Activated T-helper 17 cell treated with anti-CD3 and anti-CD28 coated beads, Interleukin-2, amount 50 U/mL, for 72 hours (primary cell): Measurements from ENCODE around the gene PNMA1. TPM values are rescaled to one million over a fixed set of nuclear protein-coding genes. Genes with fewer than 3 reads are reported as not detected.

Experiments used
- ATAC-seq: fragments of 150-1000 bp; cut with Tn5 transposase; replicated peaks from 2 replicates; pipeline ENCODE4 v1.10.0; 2021; ENCODE audit warnings: mild to moderate bottlenecking, moderate library complexity
- H3K27ac Mint-ChIP-seq: one replicate; pipeline ENCODE4 v1.8.0; 2022; ENCODE audit warnings: mixed read lengths
- H3K27me3 Mint-ChIP-seq: one replicate; pipeline ENCODE4 v1.8.0; 2022; ENCODE audit warnings: mixed read lengths
- H3K36me3 Mint-ChIP-seq: one replicate; pipeline ENCODE4 v1.8.0; 2022; ENCODE audit warnings: low read depth, mild to moderate bottlenecking, mixed read lengths
- H3K4me1 Mint-ChIP-seq: one replicate; pipeline ENCODE4 v1.8.0; 2022; ENCODE audit warnings: mixed read lengths
- H3K4me3 Mint-ChIP-seq: one replicate; pipeline ENCODE4 v1.8.0; 2022; ENCODE audit warnings: mild to moderate bottlenecking, mixed read lengths
- H3K9me3 Mint-ChIP-seq: one replicate; pipeline ENCODE4 v1.8.0; 2022; ENCODE audit warnings: mixed read lengths
- total RNA-seq, 2 donors: library from RNA; stranded (reverse); gene quantifications; one replicate each; pipeline ENCODE4 v1.2.3, GENCODE V29; 2022

Gene PNMA1
- total RNA-seq, 2 donors from 2014 or later, result 37.3 to 41.2 TPM

GRCh38 chr14:73696466-73697400, 17.5 kb downstream of the PNMA1 start:
- Mint-ChIP-seq H3K4me3 (peak overlapping the region; percentile 78), H3K9me3 (no peaks in the 10 kb centered on the region), H3K27me3 (no peaks in the 10 kb centered on the region), H3K4me1 (peaks cover 24% of the 10 kb centered on the region), H3K27ac (peak overlapping the region; percentile 99), H3K36me3 (peaks cover 10% of the 10 kb centered on the region)
- ATAC-seq, result peak; percentile 90

- Mint-ChIP-seq H3K4me1 (peaks cover 24% of the 10 kb centered on the region), H3K27me3 (no peaks in the 10 kb centered on the region), H3K4me3 (peak overlapping the region; percentile 78), H3K27ac (peak overlapping the region; percentile 99), H3K36me3 (peaks cover 10% of the 10 kb centered on the region), H3K9me3 (no peaks in the 10 kb centered on the region)
- ATAC-seq, result peak; percentile 75
These were observed 18.2 kb downstream of the PNMA1 start for GRCh38 chr14:73695997-73696396.

- Mint-ChIP-seq H3K4me1 (peaks cover 19% of the 10 kb centered on the region), H3K4me3 (no peak overlapping the region), H3K27ac (no peak overlapping the region), H3K36me3 (peaks cover 10% of the 10 kb centered on the region), H3K9me3 (no peaks in the 10 kb centered on the region), H3K27me3 (no peaks in the 10 kb centered on the region)
- no peak for ATAC-seq
These were observed 19.1 kb downstream of the PNMA1 start for GRCh38 chr14:73695082-73695481.

- peaks cover 19% of the 10 kb centered on the region for H3K4me1 Mint-ChIP-seq
- H3K9me3 Mint-ChIP-seq, result no peaks in the 10 kb centered on the region
- H3K36me3 Mint-ChIP-seq, result peaks cover 10% of the 10 kb centered on the region
- peak overlapping the region; percentile 58 for H3K27ac Mint-ChIP-seq
- no peak for ATAC-seq
- no peak overlapping the region for H3K4me3 Mint-ChIP-seq
- no peaks in the 10 kb centered on the region for H3K27me3 Mint-ChIP-seq
These were observed 20.1 kb downstream of the PNMA1 start for GRCh38 chr14:73694083-73694482.

GRCh38 chr14:73686901-73687300, 27.3 kb downstream of the PNMA1 start:
- H3K4me1 Mint-ChIP-seq, result no peaks in the 10 kb centered on the region
- no peaks in the 10 kb centered on the region for H3K9me3 Mint-ChIP-seq
- no peaks in the 10 kb centered on the region for H3K27me3 Mint-ChIP-seq
- ATAC-seq, result no peak
- no peak overlapping the region for H3K4me3 Mint-ChIP-seq
- no peaks in the 10 kb centered on the region for H3K36me3 Mint-ChIP-seq
- no peak overlapping the region for H3K27ac Mint-ChIP-seq

- no peak for ATAC-seq
- Mint-ChIP-seq H3K9me3 (no peaks in the 10 kb centered on the region), H3K27ac (no peak overlapping the region), H3K4me1 (no peaks in the 10 kb centered on the region), H3K36me3 (no peaks in the 10 kb centered on the region), H3K4me3 (no peak overlapping the region), H3K27me3 (no peaks in the 10 kb centered on the region)
These were observed 28.9 kb downstream of the PNMA1 start for GRCh38 chr14:73685328-73685727.

- no peak overlapping the region for H3K27ac Mint-ChIP-seq
- H3K4me3 Mint-ChIP-seq, result no peak overlapping the region
- H3K27me3 Mint-ChIP-seq, result no peaks in the 10 kb centered on the region
- H3K36me3 Mint-ChIP-seq, result no peaks in the 10 kb centered on the region
- H3K9me3 Mint-ChIP-seq, result no peaks in the 10 kb centered on the region
- H3K4me1 Mint-ChIP-seq, result no peaks in the 10 kb centered on the region
- no peak for ATAC-seq
These were observed 29.6 kb downstream of the PNMA1 start for GRCh38 chr14:73684627-73685026.

- H3K4me1 Mint-ChIP-seq, result no peaks in the 10 kb centered on the region
- H3K27me3 Mint-ChIP-seq, result no peaks in the 10 kb centered on the region
- no peaks in the 10 kb centered on the region for H3K9me3 Mint-ChIP-seq
- no peaks in the 10 kb centered on the region for H3K36me3 Mint-ChIP-seq
- no peak overlapping the region for H3K27ac Mint-ChIP-seq
- H3K4me3 Mint-ChIP-seq, result no peak overlapping the region
- no peak for ATAC-seq
These were observed 33.4 kb downstream of the PNMA1 start for GRCh38 chr14:73680821-73681220.

GRCh38 chr14:73678698-73679097, 35.5 kb downstream of the PNMA1 start:
- no peaks in the 10 kb centered on the region for H3K4me1 Mint-ChIP-seq
- H3K36me3 Mint-ChIP-seq, result no peaks in the 10 kb centered on the region
- no peak for ATAC-seq
- H3K9me3 Mint-ChIP-seq, result no peaks in the 10 kb centered on the region
- H3K4me3 Mint-ChIP-seq, result no peak overlapping the region
- H3K27me3 Mint-ChIP-seq, result no peaks in the 10 kb centered on the region
- H3K27ac Mint-ChIP-seq, result no peak overlapping the region

- H3K36me3 Mint-ChIP-seq, result no peaks in the 10 kb centered on the region
- peak overlapping the region; percentile 65 for H3K27ac Mint-ChIP-seq
- no peaks in the 10 kb centered on the region for H3K27me3 Mint-ChIP-seq
- ATAC-seq, result no peak
- H3K9me3 Mint-ChIP-seq, result no peaks in the 10 kb centered on the region
- H3K4me1 Mint-ChIP-seq, result no peaks in the 10 kb centered on the region
- no peak overlapping the region for H3K4me3 Mint-ChIP-seq
These were observed 39.2 kb downstream of the PNMA1 start for GRCh38 chr14:73674986-73675385.

GRCh38 chr14:73667854-73668253, 46.3 kb downstream of the PNMA1 start:
- H3K36me3 Mint-ChIP-seq, result peaks cover 6% of the 10 kb centered on the region
- H3K4me1 Mint-ChIP-seq, result no peaks in the 10 kb centered on the region
- no peak for ATAC-seq
- no peak overlapping the region for H3K27ac Mint-ChIP-seq
- H3K27me3 Mint-ChIP-seq, result no peaks in the 10 kb centered on the region
- H3K4me3 Mint-ChIP-seq, result no peak overlapping the region
- H3K9me3 Mint-ChIP-seq, result no peaks in the 10 kb centered on the region

- no peak overlapping the region for H3K4me3 Mint-ChIP-seq
- no peaks in the 10 kb centered on the region for H3K27me3 Mint-ChIP-seq
- H3K4me1 Mint-ChIP-seq, result no peaks in the 10 kb centered on the region
- H3K27ac Mint-ChIP-seq, result no peak overlapping the region
- H3K36me3 Mint-ChIP-seq, result peaks cover 6% of the 10 kb centered on the region
- H3K9me3 Mint-ChIP-seq, result no peaks in the 10 kb centered on the region
- ATAC-seq, result no peak
These were observed 47.6 kb downstream of the PNMA1 start for GRCh38 chr14:73666583-73666982.

- no peak overlapping the region for H3K27ac Mint-ChIP-seq
- no peaks in the 10 kb centered on the region for H3K4me1 Mint-ChIP-seq
- no peak overlapping the region for H3K4me3 Mint-ChIP-seq
- H3K27me3 Mint-ChIP-seq, result no peaks in the 10 kb centered on the region
- peaks cover 6% of the 10 kb centered on the region for H3K36me3 Mint-ChIP-seq
- ATAC-seq, result no peak
- no peaks in the 10 kb centered on the region for H3K9me3 Mint-ChIP-seq
These were observed 49.1 kb downstream of the PNMA1 start for GRCh38 chr14:73665130-73665529.

GRCh38 chr14:73663548-73664212, 50.5 kb downstream of the PNMA1 start:
- Mint-ChIP-seq H3K36me3 (peaks cover 6% of the 10 kb centered on the region), H3K4me3 (no peak overlapping the region), H3K9me3 (no peaks in the 10 kb centered on the region), H3K27ac (no peak overlapping the region), H3K4me1 (no peaks in the 10 kb centered on the region), H3K27me3 (no peaks in the 10 kb centered on the region)
- ATAC-seq, result no peak

GRCh38 chr14:73662487-73662943, 51.7 kb downstream of the PNMA1 start:
- no peaks in the 10 kb centered on the region for H3K4me1 Mint-ChIP-seq
- H3K27ac Mint-ChIP-seq, result no peak overlapping the region
- H3K36me3 Mint-ChIP-seq, result peaks cover 14% of the 10 kb centered on the region
- H3K4me3 Mint-ChIP-seq, result no peak overlapping the region
- ATAC-seq, result no peak
- H3K27me3 Mint-ChIP-seq, result no peaks in the 10 kb centered on the region
- no peaks in the 10 kb centered on the region for H3K9me3 Mint-ChIP-seq
